HG03575 (cell line): ENCODE measurements around the gene RSRC1.
"Not testable (repeated sequence)": the region's sequence is repeated elsewhere in the genome, so short reads cannot be mapped to it uniquely, and the experiment has no call there.

ENCODE experiments used
- ATAC-seq: cut with Tn5 transposase; IDR thresholded peaks from one replicate; pipeline ENCODE4 v1.9.1; 2021; ENCODE audit not compliant: unreplicated experiment, insufficient number of reproducible peaks, low FRiP score; ENCODE audit errors: extremely low read depth

Gene RSRC1

DNA sequence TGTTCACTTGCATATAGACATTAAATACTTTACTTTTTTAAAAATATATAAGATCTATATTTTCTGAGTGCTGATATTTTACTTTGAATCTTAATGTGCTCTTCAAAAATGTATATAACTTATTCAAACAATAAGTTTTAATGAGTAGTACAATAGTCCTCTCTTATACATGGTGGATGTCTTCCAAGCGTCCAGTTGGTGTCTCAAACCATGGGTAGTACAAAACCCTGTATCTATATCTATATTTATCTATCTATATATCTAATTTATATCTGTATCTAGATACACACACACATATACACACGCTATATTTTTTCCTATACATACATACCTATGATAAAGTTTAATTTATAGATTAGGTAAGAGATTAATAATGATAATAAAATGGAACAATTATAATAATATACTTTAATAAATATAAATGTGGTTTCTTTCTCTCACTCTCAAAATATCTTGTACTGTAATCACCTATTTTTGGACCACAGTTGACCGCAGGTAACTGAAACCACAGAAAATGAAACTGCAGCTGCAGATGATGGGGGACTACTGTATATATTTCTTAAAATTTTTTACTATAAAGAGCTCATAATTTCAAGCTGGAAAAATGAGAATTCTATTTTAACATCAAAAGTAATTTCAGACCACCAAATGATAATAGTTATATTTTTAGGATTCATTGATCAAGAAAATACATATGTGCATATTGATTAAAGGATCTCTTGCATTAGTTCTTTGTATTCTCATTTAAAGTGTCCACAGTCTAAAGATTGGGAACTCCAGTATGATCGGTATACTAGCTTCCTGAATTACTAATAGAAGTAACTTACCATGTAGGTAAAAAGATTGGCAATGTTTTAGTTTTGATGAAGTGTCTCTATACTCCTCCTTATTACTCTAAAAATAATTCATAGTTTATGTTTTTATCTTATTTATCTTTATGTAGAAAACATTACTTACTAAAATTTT is 246.0 kb downstream of the RSRC1 start:
- ATAC-seq = peak; percentile 86

- ATAC-seq = no peak
Observed at GRCh38 chr3:158359339-158359738, 249.4 kb downstream of the RSRC1 start.

DNA sequence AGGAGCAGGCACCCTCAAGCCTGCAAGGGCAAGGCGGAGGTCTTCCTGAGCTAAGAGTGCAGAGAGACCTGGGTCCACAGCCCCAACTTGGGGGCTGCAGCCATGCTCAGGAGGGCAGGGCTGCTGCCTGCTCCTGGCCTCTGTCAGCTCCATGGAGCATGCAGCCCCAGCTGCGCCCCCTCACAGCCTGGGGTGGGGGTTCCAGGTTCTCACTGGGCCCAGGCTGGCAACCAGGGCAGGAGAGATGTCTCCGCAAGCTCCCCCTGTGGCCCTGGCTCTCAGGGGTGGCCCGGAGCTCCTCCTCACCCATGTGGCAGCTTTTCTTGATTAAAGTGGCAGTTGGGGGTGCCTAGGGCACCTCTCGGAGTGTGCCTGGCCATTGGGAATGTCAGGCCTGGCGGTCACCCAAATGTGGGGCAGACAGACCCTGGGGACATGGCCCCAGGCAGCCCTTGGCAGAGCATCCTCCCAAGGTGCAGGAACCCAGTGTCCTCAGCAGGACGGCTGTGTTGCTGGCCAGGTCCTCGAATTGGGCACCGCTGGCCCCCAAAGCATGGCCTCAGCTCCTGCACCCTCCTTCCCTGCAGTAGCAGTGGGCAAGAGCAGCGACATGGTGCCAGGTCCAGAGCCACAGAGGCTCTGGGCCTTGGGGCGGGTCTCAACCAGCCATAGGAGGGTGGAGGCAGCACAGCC is 251.0 kb downstream of the RSRC1 start:
- no peak for ATAC-seq

DNA sequence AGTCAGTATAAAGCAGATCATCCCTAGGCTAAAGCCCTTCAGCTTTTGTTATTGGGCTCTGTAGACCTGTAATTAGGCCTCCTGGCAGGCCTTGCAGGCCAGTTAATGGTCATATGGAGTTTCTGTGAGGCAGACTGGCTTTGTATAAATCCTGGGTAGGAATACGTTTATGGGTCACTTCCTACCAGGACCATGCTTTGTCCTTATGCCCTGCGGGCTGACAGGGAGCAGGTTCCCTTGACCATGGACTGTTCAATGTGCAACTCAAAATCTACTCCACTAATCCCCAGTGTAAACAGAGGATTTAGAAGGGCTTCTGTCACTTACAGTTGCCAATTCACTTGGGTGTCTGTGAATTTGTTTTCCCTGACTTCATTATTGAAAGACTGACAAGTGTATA is 258.4 kb downstream of the RSRC1 start:
- no peak for ATAC-seq

GRCh38 chr3:158369279-158369678 is 259.4 kb downstream of the RSRC1 start:
- ATAC-seq = no peak

GRCh38 chr3:158379517-158379916 is 269.6 kb downstream of the RSRC1 start:
- no peak for ATAC-seq

- no peak for ATAC-seq
Observed at GRCh38 chr3:158381262-158381868, 271.5 kb downstream of the RSRC1 start.

DNA sequence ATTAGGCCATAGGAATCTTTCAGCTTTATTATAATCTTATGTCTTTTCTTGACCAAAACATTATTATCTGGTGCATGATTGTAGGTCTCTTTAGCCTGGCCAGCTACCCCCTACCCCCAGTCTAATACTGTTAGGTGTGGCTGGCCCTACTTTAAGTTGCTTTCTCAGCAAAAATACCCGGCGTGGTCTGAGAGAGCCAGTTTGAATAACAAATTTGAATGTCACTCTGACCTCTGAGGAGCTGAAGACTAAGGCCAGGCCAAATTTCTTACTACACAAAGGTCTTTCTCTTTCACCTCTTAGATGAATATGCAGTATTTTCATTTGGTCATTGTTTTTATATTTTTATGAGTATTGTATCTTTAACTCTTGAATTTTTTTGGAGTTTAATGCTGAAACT is 272.6 kb downstream of the RSRC1 start:
- no peak for ATAC-seq

DNA sequence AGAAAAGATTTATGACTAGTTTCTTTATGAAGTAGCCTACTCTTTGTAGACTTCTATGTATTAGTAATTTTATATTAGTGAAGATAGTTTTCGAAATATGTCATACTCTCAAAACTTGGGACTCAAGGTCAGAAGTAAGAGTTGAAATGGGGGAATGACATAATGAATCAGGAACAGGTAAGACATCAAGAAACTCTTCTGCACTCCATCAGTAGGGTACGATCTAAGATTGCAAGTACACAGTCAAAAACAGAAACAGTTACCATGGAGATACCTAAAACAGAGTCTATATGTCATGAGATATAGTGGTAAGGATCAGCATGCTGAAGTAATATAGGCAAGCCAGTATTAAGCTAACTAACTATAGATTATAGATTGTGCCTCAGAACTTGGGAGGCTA is 274.1 kb downstream of the RSRC1 start:
- peak; percentile 91 for ATAC-seq

DNA sequence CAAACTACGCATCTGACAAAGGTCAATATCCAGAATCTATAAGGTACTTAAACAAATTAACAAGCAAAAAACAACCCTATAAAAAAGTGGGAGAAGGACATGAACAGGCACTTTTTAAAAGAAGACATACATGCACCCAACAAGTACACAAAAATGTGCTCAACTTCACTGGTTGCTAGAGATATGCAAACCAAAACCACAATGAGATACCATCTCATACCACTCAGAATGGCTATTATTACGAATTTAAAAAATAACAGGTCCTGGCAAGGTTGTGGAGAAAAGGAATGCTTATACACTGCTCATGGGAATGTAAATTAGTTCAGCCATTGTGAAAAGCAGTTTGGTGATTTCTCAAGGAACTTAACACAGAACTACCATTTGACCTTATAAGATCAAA is 285.5 kb downstream of the RSRC1 start:
- no peak for ATAC-seq

- ATAC-seq = no peak
Observed at GRCh38 chr3:158402590-158402989, 292.7 kb downstream of the RSRC1 start.

DNA sequence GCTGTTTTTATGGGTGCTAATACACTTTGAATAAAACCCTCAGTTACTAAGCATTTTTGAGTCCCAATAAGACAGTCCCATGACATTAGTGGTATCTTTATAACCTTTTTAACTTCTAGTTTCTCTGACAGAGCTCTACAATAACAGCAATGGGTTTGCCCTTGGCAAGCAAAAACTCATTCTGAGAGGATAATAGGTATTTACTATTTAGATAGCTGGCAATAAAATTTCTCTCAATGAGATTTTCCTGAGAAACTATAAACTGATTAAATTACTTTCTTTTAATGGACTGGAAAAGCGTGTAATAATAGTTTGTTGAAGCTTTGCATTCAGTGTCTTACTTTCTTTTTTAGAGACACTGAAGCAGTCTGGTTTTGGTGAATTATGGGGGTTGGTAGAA is 293.1 kb downstream of the RSRC1 start:
- ATAC-seq = no peak

GRCh38 chr3:158404131-158404718 is 294.3 kb downstream of the RSRC1 start:
- ATAC-seq = no peak

GRCh38 chr3:158405507-158405906 is 295.6 kb downstream of the RSRC1 start:
- no peak for ATAC-seq

DNA sequence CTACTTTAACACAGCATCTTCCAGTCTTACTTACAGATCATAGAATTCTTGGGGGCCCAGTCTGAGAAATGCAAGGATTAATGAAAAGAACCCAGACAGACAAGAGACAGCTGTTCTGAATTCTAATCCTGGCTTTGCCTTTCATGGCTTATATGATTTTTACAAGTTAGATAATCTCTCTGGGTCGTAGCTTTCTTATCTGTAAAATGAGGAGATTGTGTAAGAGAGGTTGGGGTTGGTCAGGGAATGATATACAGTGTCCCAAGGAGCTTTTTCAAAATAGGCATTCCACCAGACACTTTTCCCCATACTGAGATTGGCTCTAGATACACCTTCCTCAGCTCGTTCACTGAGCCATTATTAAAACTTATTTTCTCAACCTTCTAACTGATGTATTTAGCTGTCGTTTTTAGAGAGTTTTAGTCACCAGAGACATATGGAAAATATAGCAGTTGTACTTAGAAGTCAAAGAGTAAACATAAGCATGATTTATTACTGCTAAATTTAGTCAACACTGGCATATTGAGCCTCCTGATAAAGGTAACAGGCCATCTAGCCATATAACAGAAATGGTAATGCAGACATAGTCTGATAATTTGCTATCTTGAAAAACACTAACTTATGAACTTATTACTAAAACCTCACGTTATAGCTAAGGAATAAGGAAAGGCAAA is 298.1 kb downstream of the RSRC1 start:
- no peak for ATAC-seq

GRCh38 chr3:158408518-158408897 is 298.6 kb downstream of the RSRC1 start:
- ATAC-seq = not testable (repeated sequence)

- ATAC-seq = no peak
Observed at GRCh38 chr3:158418035-158418434, 308.1 kb downstream of the RSRC1 start.

- ATAC-seq = no peak
Observed at GRCh38 chr3:158419820-158420653, 310.1 kb downstream of the RSRC1 start.
